ENCODE results near the gene UVRAG. TPM values are rescaled to one million over a fixed set of nuclear protein-coding genes. Genes with fewer than 3 reads are reported as not detected.

Gene UVRAG
- polyA plus RNA-seq, 1 donor (not counting 4 experiments of a cell fraction or from before 2014, with no cell fraction given), result 11.9 TPM

- no peak overlapping the region for H3K9ac ChIP-seq (ENCODE audit: control insufficient read depth, extremely low read depth, insufficient read depth, low read length)
- no peaks in the 10 kb centered on the region for H3K27me3 ChIP-seq (ENCODE audit: control insufficient read depth, extremely low read depth, insufficient read depth, low read length)
- H4K20me1 ChIP-seq (ENCODE audit: control insufficient read depth, extremely low read depth, insufficient read depth, low read length), result no peaks in the 10 kb centered on the region
- no peaks in the 10 kb centered on the region for H3K4me1 ChIP-seq (ENCODE audit: control insufficient read depth, extremely low read depth, insufficient read depth, low read length)
- H3K27ac ChIP-seq (ENCODE audit: control insufficient read depth, insufficient read depth, low read length), result no peak overlapping the region
- H2AFZ ChIP-seq (ENCODE audit: control insufficient read depth, low read length), result no peak overlapping the region
- H3K79me2 ChIP-seq (ENCODE audit: control insufficient read depth, insufficient read depth, low read length), result no peaks in the 10 kb centered on the region
- H3K9me3 ChIP-seq (ENCODE audit: control insufficient read depth, low read depth, low read length), result no peaks in the 10 kb centered on the region
- dilution Hi-C loops (cut with MboI; ENCODE audit: extremely low pct_ligation_motif_present, low sequenced_read_pairs), result loop anchor here (25.0 kb wide), 1 partner anchor 118 kb away; no protein-coding TSS in a partner anchor
- H3K4me2 ChIP-seq (ENCODE audit: control insufficient read depth, extremely low read depth, insufficient read depth, low read depth, low read length), result no peak overlapping the region
- DNase-seq (ENCODE audit: low read depth, low spot score) (no peak), FAIRE-seq (no peak)
- TF ChIP-seq EZH2 (IDR thresholded peaks at IDR 0.05; ENCODE audit: low read length), result no peak
- no peaks in the 10 kb centered on the region for H3K36me3 ChIP-seq (ENCODE audit: control insufficient read depth in 2 of 2, extremely low read depth in 1 of 2, insufficient read depth in 2 of 2, low read length in 2 of 2)
- H3K4me3 ChIP-seq (ENCODE audit: control insufficient read depth in 2 of 3, extremely low read depth in 1 of 3, insufficient read depth in 2 of 3, low read depth in 1 of 3, low read length in 3 of 3), result no peak overlapping the region
- H3K9me1 ChIP-seq (ENCODE audit: control insufficient read depth, extremely low read depth, insufficient read depth, low read length), result no peaks in the 10 kb centered on the region
These were observed 104.5 kb downstream of the UVRAG start for GRCh38 chr11:75919525-75919924.

GRCh38 chr11:75920848-75921247, 105.8 kb downstream of the UVRAG start:
- dilution Hi-C loops (cut with MboI; ENCODE audit: extremely low pct_ligation_motif_present, low sequenced_read_pairs), result loop anchor here (25.0 kb wide), 1 partner anchor 116 kb away; no protein-coding TSS in a partner anchor
- no peak for DNase-seq (ENCODE audit: low read depth, low spot score)

More at GRCh38 chr11:75920848-75921247, 105.8 kb downstream of the UVRAG start:
- no peaks in the 10 kb centered on the region for H3K9me3 ChIP-seq (ENCODE audit: control insufficient read depth, low read depth, low read length)
- no peak overlapping the region for H3K4me2 ChIP-seq (ENCODE audit: control insufficient read depth, extremely low read depth, insufficient read depth, low read depth, low read length)
- peaks cover 13% of the 10 kb centered on the region for H3K4me1 ChIP-seq (ENCODE audit: control insufficient read depth, extremely low read depth, insufficient read depth, low read length)
- H2AFZ ChIP-seq (ENCODE audit: control insufficient read depth, low read length), result no peak overlapping the region
- H3K36me3 ChIP-seq (ENCODE audit: control insufficient read depth in 2 of 2, extremely low read depth in 1 of 2, insufficient read depth in 2 of 2, low read length in 2 of 2), result no peaks in the 10 kb centered on the region
- no peak overlapping the region for H3K27ac ChIP-seq (ENCODE audit: control insufficient read depth, insufficient read depth, low read length)
- no peaks in the 10 kb centered on the region for H3K27me3 ChIP-seq (ENCODE audit: control insufficient read depth, extremely low read depth, insufficient read depth, low read length)
- peaks cover 3% of the 10 kb centered on the region for H3K9me1 ChIP-seq (ENCODE audit: control insufficient read depth, extremely low read depth, insufficient read depth, low read length)
- no peak for FAIRE-seq
- H3K79me2 ChIP-seq (ENCODE audit: control insufficient read depth, insufficient read depth, low read length), result no peaks in the 10 kb centered on the region
- no peaks in the 10 kb centered on the region for H4K20me1 ChIP-seq (ENCODE audit: control insufficient read depth, extremely low read depth, insufficient read depth, low read length)
- no peak overlapping the region for H3K4me3 ChIP-seq (ENCODE audit: control insufficient read depth in 2 of 3, extremely low read depth in 1 of 3, insufficient read depth in 2 of 3, low read depth in 1 of 3, low read length in 3 of 3)
- no peak for TF ChIP-seq CTCF (optimal IDR thresholded peaks at IDR 0.05 in 1 of 3, IDR thresholded peaks at IDR 0.05 in 1 of 3, conservative IDR thresholded peaks at IDR 0.05 in 1 of 3; ENCODE audit: extremely low read depth in 1 of 3, insufficient read depth in 2 of 3, low read length in 3 of 3)
- no peak for TF ChIP-seq EZH2 (IDR thresholded peaks at IDR 0.05; ENCODE audit: low read length)
- H3K9ac ChIP-seq (ENCODE audit: control insufficient read depth, extremely low read depth, insufficient read depth, low read length), result no peak overlapping the region
